ENCODE measurements around the gene KIF9.
"Not testable (repeated sequence)": the region's sequence is repeated elsewhere in the genome, so short reads cannot be mapped to it uniquely, and the experiment has no call there.

DNA sequence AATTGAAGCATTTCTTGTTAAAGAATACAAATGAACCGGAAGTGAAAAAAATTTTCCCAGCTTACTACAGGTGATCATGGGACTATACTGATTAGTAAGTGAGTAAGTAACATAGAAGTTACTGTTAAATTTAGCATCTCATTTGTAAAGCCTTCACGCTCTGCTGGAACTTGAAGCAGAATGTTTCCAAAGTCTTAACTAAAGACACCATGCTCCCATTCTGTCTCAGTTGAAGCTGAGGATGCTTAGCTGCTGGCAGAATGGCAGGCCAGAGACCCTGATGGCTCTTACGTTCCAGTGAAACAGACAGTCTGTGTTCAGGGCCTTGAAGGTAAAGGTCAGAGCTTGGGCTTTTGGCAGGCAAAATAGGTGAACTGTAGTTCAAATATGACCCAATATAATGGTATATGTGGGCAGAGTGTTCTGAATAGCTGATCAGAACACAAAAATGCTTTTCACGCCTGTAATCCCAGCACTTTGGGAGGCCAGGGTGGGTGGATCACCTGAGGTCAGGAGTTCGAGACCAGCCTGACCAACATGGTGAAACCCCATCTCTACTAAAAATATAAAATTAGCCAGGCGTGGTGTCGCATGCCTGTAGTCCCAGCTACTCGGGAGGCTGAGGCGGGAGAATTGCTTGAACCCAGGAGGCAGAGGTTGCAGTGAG is 9.3 kb upstream of the KIF9 start:
- TF ChIP-seq, protein P1, sequence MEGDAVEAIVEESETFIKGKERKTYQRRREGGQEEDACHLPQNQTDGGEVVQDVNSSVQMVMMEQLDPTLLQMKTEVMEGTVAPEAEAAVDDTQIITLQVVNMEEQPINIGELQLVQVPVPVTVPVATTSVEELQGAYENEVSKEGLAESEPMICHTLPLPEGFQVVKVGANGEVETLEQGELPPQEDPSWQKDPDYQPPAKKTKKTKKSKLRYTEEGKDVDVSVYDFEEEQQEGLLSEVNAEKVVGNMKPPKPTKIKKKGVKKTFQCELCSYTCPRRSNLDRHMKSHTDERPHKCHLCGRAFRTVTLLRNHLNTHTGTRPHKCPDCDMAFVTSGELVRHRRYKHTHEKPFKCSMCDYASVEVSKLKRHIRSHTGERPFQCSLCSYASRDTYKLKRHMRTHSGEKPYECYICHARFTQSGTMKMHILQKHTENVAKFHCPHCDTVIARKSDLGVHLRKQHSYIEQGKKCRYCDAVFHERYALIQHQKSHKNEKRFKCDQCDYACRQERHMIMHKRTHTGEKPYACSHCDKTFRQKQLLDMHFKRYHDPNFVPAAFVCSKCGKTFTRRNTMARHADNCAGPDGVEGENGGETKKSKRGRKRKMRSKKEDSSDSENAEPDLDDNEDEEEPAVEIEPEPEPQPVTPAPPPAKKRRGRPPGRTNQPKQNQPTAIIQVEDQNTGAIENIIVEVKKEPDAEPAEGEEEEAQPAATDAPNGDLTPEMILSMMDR (conservative IDR thresholded peaks at IDR 0.05; ENCODE audit: low read length), result not testable (repeated sequence)
- TF ChIP-seq EZH2phosphoT487 (IDR thresholded peaks at IDR 0.05; ENCODE audit: borderline replicate concordance), result not testable (repeated sequence)
